HUES48 (cell line): ENCODE results near the gene DMBX1.
A peak's percentile ranks its signal among the peaks of the same experiment; 100 is the strongest.

Experiments
- H3K27ac ChIP-seq: one replicate; pipeline ENCODE4 v1.7.0; 2013; ENCODE audit warnings: low read depth, low read length, inconsistent platforms
- H3K27me3 ChIP-seq: 2 replicates; pipeline ENCODE4 v1.6.1; 2013; ENCODE audit warnings: mild to moderate bottlenecking, low read length; ENCODE audit not compliant: control insufficient read depth, insufficient read depth
- H3K36me3 ChIP-seq: 2 replicates; pipeline ENCODE4 v1.6.1; 2013; ENCODE audit warnings: low read length; ENCODE audit not compliant: control insufficient read depth, insufficient read depth
- H3K4me1 ChIP-seq: 2 replicates; pipeline ENCODE4 v1.6.1; 2013; ENCODE audit warnings: mild to moderate bottlenecking, low read length; ENCODE audit not compliant: control insufficient read depth, insufficient read depth
- H3K4me3 ChIP-seq: 2 replicates; pipeline ENCODE4 v1.5.1; 2013; ENCODE audit warnings: mild to moderate bottlenecking, low read depth, low read length
- H3K9ac ChIP-seq: 2 replicates; pipeline ENCODE4 v1.6.1; 2013; ENCODE audit warnings: mild to moderate bottlenecking, low read depth, low read length, moderate library complexity
- H3K9me3 ChIP-seq: 2 replicates; pipeline ENCODE4 v1.6.1; 2013; ENCODE audit warnings: low read length; ENCODE audit not compliant: control insufficient read depth, insufficient read depth

Gene DMBX1

DNA sequence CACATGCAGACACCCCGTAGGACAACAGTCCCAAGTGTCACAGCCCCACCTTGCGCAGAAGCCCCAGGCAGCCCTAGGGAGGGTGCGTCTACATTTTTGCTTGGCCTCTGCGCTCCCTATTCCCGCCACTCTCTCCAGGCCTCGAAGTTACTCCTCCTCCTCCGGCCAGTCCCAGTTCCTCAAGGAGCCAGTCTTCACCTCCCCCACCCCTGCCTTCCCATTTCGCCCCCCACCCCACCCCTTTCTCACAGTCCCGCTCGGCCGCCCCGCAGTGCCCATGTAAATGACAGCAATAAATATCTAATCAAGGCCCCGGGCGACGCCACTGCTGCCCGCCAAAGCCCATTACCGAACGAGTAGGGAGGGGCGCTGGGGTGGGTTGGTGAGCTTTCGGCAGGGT is 3.2 kb downstream of the DMBX1 start:
- H3K27me3 ChIP-seq, result peaks cover 100% of the 10 kb centered on the region
- no peaks in the 10 kb centered on the region for H3K36me3 ChIP-seq
- peaks cover 48% of the 10 kb centered on the region for H3K4me1 ChIP-seq
- H3K9ac ChIP-seq, result no peak overlapping the region
- H3K27ac ChIP-seq, result no peak overlapping the region
- peak overlapping the region; percentile 31; the same call in 1 of the 2 replicates for H3K4me3 ChIP-seq
- no peaks in the 10 kb centered on the region for H3K9me3 ChIP-seq

DNA sequence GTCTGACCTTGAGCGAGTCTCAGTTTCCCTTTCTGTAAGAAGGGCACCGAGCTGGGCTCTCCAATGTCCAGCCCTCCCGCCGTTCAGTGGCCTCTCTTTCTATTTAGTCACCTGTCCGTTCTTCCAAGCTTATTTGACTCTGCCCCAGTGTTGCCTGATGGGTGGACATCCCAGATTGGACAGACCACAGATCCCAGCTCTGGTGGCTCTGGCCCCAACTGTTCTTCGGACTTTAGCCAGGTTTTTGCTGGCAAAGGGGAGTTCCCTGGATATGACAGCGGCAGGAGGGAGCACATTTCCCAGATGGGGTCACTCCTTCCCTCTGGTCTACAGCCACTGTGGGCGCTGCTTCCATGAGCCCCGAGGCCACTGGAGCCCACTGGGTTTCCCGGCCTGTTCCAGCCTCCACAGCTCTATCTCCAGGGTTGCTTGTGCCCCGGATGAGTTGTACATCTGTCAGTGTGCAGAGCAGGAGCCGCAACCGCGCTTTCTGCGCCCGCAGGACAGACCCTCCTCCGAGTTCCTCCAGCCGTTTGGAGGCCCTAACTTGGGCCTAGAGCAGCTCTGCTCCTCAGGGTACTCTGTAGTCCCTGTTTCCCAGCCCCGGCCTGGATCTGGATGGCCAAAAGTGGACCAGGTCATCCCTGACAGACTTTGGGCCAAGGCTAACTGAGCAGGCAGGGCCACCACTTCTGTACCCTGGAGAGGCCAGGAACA is 3.8 kb downstream of the DMBX1 start:
- peaks cover 100% of the 10 kb centered on the region for H3K27me3 ChIP-seq

DNA sequence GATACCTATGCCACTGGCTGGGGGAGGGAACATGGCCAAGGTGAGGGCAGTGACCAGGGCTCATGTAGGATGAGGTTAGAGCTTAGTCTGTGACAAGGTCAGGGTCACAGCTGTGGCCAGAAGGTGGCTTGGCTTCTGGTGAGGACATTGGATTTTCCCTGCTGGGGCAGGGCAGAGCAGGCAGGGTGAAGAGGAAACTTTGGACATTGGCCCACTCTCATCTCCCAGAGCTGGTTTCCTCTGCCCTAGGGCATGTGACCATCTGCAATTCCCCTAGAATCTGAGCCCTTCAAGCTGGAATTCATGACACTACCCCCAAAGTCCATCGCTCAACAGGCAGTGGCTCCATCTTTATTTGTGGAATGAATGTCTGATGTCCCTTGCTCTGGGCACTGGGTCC is 5.3 kb downstream of the DMBX1 start:
- peaks cover 97% of the 10 kb centered on the region for H3K27me3 ChIP-seq
- no peak overlapping the region for H3K27ac ChIP-seq
- H3K9me3 ChIP-seq, result no peaks in the 10 kb centered on the region
- no peak overlapping the region for H3K9ac ChIP-seq
- peaks cover 40% of the 10 kb centered on the region for H3K4me1 ChIP-seq
- H3K36me3 ChIP-seq, result no peaks in the 10 kb centered on the region
- H3K4me3 ChIP-seq, result no peak overlapping the region

More for the DNA sequence above, 3.8 kb downstream of the DMBX1 start:
- no peaks in the 10 kb centered on the region for H3K9me3 ChIP-seq
- no peak overlapping the region for H3K27ac ChIP-seq
- H3K4me1 ChIP-seq, result peaks cover 46% of the 10 kb centered on the region
- no peak overlapping the region; the same call in 1 of the 2 replicates for H3K4me3 ChIP-seq
- no peak overlapping the region for H3K9ac ChIP-seq
- H3K36me3 ChIP-seq, result no peaks in the 10 kb centered on the region

DNA sequence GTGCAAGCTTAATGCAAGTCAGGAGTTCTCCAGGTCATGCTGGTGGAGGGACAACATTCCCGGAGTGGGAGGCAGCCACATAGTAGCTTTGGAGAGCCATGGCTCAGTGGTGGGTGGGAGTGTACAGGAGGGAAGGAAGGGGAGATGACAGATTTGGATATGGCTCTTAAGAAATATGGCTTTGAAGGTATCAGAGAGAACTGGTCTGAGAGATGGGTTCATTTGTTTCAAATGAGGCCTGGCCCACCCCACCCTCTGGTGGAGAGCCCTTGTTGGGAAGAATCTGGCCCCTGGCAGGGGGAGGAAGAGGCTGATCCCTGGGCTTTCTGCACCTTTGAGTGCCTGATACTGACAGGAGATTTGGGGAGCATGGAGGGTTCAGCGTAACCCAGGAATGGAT is 6.1 kb downstream of the DMBX1 start:
- peaks cover 40% of the 10 kb centered on the region for H3K4me1 ChIP-seq
- H3K9me3 ChIP-seq, result no peaks in the 10 kb centered on the region
- no peak overlapping the region for H3K4me3 ChIP-seq
- H3K27ac ChIP-seq, result no peak overlapping the region
- H3K36me3 ChIP-seq, result no peaks in the 10 kb centered on the region
- H3K9ac ChIP-seq, result no peak overlapping the region
- H3K27me3 ChIP-seq, result peaks cover 91% of the 10 kb centered on the region

DNA sequence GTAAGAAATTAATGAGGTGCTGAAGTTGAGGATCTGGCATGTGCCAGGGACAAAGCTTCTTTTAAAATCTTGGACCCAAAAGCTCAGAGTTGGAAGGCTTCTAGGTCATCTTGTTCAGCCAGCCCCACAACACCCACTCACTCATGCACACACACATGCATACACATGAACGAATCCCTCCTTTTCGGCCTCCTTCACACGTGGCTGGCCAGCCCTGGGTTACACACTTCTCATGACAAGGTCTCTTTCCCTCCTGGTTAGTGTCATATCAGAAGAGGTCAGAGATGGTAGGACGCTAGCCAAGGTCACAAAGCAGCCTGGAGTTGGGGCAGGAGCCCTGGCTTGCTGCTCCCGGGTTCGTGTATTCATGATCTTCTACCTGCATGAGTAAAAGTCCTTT is 6.9 kb downstream of the DMBX1 start:
- H3K27me3 ChIP-seq, result peaks cover 84% of the 10 kb centered on the region
- no peak overlapping the region for H3K27ac ChIP-seq
- no peak overlapping the region for H3K4me3 ChIP-seq
- no peak overlapping the region for H3K9ac ChIP-seq
- no peaks in the 10 kb centered on the region for H3K9me3 ChIP-seq
- no peaks in the 10 kb centered on the region for H3K36me3 ChIP-seq
- H3K4me1 ChIP-seq, result peaks cover 34% of the 10 kb centered on the region

DNA sequence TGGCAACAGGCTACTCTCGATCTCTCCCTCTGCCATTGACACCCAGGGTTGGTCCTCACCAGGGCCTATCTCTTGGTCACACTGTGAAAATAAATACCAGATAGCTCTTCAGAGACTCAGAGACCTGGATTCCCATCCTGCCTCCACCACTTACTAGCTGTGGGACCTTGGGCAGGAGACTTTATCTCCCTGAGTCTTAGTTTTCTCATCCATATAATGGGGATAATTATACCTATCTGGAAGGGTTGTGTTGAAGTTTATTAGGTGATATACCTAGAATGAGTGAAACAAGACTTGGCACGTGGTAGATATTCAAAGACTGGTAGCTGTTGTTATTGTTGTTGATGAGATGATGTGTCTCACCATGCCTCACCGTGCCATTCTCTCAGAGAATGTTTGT is 7.4 kb downstream of the DMBX1 start:
- H3K27me3 ChIP-seq, result peaks cover 79% of the 10 kb centered on the region

DNA sequence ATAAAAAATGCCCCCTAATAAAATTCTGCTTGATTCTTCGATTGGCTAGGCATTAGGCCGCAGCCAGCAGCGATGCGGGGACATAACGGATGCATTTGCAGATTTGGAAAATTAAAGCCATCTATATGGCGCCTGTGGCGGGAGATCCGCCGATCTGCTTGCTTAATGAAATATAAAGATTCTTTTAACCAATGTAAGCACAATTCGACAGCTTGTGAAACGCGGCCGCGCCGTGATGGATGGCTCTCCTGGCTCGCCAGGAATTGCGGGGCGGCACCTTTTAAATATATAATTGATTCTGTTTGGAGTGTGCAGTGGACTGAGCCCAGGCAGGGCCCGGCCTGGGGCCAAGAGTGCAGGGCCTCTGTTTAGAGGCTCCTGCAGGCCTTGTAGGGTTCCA is 8.0 kb downstream of the DMBX1 start:
- Histone ChIP-seq H3K27me3 (peaks cover 73% of the 10 kb centered on the region), H3K27ac (no peak overlapping the region), H3K9ac (no peak overlapping the region), H3K4me1 (peaks cover 22% of the 10 kb centered on the region), H3K9me3 (no peaks in the 10 kb centered on the region), H3K4me3 (no peak overlapping the region), H3K36me3 (no peaks in the 10 kb centered on the region)

More for the DNA sequence above, 7.4 kb downstream of the DMBX1 start:
- H3K27ac ChIP-seq, result no peak overlapping the region
- H3K9me3 ChIP-seq, result no peaks in the 10 kb centered on the region
- peaks cover 29% of the 10 kb centered on the region for H3K4me1 ChIP-seq
- H3K4me3 ChIP-seq, result no peak overlapping the region
- H3K9ac ChIP-seq, result no peak overlapping the region
- no peaks in the 10 kb centered on the region for H3K36me3 ChIP-seq

DNA sequence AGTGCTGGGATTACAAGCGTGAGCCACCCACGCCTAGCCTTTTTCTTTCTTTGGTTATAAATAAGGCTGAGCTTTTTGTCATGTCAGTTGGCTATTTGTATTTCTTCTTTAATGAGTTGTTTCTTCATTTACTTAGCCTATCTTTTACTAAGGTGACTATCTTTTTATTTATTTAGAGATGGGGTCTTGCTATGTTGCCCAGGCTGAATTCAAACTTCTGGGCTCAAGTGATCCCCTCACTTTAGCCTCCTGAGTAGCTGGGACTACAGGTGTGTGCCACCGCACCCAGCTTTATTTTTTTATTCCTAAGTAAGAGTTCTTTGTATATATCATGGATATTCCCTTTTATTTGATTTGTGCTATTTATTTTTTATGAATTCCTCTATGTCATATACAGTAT is 11.9 kb downstream of the DMBX1 start:
- no peaks in the 10 kb centered on the region for H3K9me3 ChIP-seq
- H3K27me3 ChIP-seq, result peaks cover 47% of the 10 kb centered on the region
- peaks cover 11% of the 10 kb centered on the region for H3K4me1 ChIP-seq
- no peak overlapping the region for H3K9ac ChIP-seq
- no peaks in the 10 kb centered on the region for H3K36me3 ChIP-seq
- H3K27ac ChIP-seq, result no peak overlapping the region
- no peak overlapping the region for H3K4me3 ChIP-seq

DNA sequence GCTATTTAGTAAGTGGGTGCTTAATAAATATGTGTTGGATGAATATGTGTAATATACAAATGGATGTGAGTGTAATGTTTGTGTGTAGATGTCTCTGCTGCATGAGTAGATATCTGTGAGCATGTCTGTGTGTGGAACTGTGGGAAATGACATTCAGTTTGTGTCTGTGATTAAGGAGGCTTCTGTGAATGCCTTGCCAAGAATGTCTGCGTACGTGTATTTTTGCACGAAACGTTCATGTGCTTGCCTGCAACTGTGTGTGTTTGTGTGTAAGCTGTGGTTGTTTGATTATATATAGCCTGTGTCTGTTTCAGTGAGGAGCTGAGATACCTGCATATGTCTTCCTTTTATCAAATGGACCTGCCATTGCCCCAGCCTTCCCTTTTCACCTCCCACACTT is 13.8 kb downstream of the DMBX1 start:
- no peak overlapping the region for H3K9ac ChIP-seq
- peaks cover 28% of the 10 kb centered on the region for H3K27me3 ChIP-seq
- no peak overlapping the region for H3K27ac ChIP-seq
- H3K4me3 ChIP-seq, result no peak overlapping the region
- no peaks in the 10 kb centered on the region for H3K9me3 ChIP-seq
- no peaks in the 10 kb centered on the region for H3K36me3 ChIP-seq
- peaks cover 11% of the 10 kb centered on the region for H3K4me1 ChIP-seq

DNA sequence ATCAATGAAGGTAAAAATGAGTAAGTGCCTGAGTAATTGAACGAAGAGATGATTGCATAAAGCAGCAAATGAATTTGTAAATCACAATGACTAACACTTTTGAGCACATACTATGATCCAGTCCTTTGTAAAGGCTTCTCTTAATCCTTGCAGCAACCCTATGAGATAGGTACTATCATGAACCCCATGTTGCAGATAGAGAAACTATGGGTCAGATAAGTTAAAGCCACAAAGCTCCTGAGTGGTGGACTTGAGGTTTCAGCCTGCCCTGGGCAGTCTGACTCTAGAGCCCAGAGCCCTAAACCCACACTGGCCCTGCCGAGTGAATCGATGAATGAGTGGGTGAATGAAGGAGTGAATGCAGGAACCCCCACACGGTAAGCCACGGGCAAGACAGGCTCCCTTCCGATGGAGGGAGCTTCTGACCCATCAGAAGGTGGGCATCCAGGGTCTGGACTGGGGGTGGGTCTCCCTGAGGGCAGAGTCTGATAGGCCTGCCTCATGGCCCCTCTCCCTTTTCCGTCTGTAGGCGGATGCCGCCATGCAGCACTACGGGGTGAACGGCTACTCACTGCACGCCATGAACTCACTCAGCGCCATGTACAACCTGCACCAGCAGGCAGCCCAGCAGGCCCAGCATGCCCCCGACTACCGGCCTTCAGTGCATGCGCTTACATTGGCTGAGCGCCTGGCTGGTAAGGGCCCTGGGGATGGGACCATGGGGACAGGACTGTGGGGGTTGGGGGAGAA is 17.0 kb downstream of the DMBX1 start:
- Histone ChIP-seq H3K4me1 (peaks cover 6% of the 10 kb centered on the region; the same call in 1 of the 2 replicates), H3K9ac (no peak overlapping the region), H3K4me3 (no peak overlapping the region), H3K36me3 (no peaks in the 10 kb centered on the region), H3K27me3 (peaks cover 13% of the 10 kb centered on the region), H3K27ac (no peak overlapping the region), H3K9me3 (no peaks in the 10 kb centered on the region)

DNA sequence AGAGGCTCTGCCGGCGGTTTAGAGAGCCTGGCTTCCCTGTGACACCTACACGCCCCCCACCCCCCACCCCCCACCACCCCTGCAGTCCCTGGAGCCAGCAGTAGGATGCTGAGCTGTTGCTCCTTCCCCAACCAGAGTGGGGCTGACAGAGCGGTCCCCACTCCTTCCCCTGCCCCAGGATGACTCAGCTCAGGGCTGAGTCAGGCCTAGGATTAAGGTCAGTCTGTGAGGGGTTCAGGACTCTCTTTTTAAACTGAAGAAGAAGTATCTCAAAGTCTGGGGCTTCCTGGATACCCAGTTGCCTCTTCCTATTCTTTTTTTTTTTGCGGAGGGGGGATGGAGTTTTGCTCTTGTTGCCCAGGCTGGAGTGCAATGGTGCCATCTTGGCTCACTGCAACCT is 19.1 kb downstream of the DMBX1 start:
- no peak overlapping the region for H3K9ac ChIP-seq
- H3K27ac ChIP-seq, result no peak overlapping the region
- H3K36me3 ChIP-seq, result no peaks in the 10 kb centered on the region
- peaks cover 16% of the 10 kb centered on the region for H3K27me3 ChIP-seq
- H3K4me1 ChIP-seq, result peaks cover 6% of the 10 kb centered on the region; the same call in 1 of the 2 replicates
- no peak overlapping the region for H3K4me3 ChIP-seq
- no peaks in the 10 kb centered on the region for H3K9me3 ChIP-seq
